EL (cell line): Measurements from ENCODE around the gene COX11.

ENCODE experiments used
- DNase-seq: peaks from one replicate; pipeline ENCODE4 v3.0.0-alpha.2; 2016

COX11 gene, protein sequence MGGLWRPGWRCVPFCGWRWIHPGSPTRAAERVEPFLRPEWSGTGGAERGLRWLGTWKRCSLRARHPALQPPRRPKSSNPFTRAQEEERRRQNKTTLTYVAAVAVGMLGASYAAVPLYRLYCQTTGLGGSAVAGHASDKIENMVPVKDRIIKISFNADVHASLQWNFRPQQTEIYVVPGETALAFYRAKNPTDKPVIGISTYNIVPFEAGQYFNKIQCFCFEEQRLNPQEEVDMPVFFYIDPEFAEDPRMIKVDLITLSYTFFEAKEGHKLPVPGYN

DNA sequence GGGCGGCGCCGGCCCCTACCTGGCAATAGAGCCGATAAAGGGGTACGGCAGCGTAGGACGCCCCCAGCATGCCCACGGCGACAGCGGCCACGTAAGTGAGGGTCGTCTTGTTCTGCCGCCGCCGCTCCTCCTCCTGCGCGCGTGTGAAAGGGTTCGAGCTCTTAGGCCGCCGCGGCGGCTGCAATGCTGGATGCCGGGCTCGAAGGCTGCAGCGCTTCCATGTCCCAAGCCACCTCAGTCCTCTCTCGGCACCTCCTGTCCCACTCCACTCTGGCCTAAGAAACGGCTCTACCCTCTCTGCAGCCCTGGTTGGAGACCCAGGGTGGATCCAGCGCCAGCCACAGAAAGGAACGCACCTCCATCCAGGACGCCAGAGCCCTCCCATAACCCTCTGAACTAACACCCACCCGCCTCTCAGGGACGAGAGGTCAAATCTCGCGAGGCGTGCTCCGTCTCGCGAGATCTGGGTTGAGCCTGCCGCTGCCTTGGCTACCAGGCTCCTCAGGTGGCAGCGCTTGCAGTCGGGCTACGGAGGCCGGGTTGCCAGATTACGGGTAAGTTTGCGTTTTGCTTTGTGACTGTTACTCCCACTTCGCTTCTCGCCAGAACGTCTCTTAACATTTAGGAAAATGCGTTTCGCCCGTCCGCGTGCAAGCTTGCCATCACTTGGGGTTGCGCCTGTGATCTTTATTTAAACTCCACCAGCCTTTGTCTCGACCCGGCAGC is at the start of gene COX11, which contains the start of gene STXBP4:
Gene COX11, minus strand, starts transcription at position 393 of the 726 bp plus-strand sequence. Its CDS starts 8 bp downstream, at position 385.
Gene STXBP4, plus strand, starts transcription at position 504 of the 726 bp plus-strand sequence. CDS start 17,455 bp downstream, outside the sequence.
- DNase-seq = peak; percentile 95

DNA sequence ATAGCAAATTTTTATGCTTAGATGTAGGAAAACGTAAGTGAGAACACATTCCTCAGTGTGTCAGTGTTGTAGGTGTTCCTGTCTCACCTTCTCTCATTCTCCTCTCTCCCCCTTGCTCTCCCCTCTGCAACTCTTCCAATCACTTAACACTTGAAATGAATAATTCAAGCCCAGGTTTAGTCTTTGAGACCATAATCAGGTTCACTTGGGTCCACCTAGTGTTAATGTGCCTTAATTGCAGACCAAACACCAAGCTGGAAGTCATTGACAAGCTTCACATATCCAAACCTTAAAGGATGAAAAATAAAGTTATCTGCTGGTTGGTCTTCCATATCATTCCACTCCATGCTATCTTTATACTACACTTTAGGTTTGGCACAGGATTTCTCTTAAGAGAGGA is 37.1 kb upstream of the COX11 start:
- peak; percentile 19 for DNase-seq

DNA sequence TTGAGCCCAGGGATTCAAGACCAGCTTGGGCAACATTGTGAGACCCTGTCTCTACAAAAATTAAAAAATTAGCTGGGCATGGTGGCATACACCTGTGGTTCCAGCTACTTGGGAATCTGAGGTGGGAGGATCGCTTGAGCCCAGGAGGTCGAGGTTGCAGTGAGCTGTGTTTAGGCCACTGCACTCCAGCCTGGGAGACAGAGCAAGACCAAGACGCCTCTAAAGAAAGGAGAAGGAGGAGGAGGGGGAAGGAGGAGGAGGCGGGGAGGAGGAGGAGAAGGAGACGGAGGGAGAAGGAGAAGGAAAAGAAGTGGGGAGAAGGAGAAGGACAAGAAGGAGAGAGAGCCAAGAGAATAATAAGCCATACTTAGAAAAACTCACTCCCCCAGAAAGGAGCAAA is 36.0 kb upstream of the COX11 start:
- DNase-seq = no peak

DNA sequence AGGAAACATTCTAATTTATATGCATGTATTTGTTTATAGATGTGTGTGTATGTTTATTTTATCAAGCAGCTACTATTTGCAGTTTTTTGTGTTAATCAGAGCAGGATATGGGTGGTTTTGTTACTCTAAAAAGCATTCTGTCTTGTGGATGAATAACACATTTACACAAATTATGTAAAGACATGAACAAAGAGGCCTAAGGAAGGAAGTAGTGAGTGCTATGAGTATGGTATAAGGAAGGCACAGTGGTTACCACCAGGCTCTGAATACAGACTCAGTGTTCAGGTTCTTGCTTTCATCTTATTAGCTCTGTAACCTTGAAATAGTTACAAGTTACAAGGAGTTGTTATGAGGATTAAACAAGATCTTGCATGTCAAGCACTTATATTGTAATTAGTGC is 34.0 kb upstream of the COX11 start:
- DNase-seq = no peak

DNA sequence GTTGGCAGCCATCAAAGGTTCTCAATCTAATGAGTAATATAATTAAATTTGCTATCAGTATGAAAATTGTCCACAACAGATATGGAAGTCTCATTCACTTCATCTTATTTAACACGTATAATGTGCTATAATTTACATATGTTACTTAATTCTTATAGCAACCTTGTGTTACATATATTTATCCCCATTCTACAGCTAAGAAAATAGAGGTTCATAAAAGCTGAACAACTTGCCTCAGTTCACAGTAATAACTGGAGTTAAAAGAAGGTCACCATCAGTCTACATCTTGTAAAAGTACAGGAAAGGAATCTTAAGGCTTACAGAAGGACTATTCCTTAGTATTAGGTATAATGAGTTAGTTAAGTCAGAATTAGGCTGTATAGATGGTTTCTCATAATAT is 28.0 kb upstream of the COX11 start:
- no peak for DNase-seq

DNA sequence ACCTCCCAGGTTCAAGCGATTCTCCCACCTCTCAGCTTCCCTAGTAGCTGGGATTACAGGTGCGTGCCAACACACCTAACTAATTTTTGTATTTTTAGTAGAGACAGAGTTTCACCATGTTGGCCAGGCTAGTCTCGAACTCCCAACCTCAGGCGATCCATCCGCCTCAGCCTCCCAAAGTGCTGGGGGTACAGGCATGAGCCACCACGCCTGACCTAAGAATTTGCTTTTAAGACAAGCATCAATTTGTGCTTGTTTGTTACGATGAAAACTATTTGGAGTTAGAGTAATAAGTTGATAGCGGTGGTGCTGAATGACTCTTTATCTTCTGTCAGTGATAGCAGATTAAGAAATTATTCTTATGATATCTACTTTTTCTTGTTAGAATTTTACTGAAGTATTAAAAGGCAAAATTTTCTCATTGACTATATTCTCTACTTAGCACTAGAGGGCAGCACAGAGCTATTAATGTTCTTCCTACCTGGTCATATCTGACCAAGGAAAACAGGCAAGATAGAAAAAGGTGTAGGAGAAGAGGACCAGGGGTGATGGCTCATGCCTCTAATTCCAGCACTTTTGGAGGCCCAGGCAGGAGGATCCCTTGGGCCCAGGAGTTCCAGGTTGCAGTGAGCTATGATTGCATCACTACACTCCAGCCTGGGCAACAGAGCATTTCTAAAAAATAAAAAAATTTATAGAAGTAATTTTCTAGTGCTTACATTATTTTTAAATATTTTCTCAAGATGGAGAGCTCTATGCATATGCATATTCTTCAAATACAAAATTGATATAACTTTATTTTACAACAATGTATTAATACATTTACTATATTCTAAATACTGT is 24.6 kb upstream of the COX11 start:
- DNase-seq = peak; percentile 44

DNA sequence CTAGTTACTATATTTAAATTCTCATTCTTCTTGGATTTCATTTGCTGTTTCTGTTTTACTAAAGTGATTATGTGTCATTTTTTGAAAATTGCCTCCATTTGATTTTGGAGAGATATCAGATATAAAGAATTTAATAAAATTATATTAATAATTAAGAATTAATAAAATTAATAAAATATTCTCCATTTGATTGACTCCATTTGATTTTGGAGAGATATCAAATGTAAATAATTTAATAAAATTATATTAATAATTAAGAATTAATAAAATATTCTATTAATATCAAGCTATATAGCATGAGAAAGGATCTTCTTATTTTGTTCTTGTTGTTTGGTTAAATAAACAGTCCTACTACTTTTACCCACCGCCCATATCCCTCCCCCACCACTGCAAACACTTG is 23.1 kb upstream of the COX11 start:
- no peak for DNase-seq

DNA sequence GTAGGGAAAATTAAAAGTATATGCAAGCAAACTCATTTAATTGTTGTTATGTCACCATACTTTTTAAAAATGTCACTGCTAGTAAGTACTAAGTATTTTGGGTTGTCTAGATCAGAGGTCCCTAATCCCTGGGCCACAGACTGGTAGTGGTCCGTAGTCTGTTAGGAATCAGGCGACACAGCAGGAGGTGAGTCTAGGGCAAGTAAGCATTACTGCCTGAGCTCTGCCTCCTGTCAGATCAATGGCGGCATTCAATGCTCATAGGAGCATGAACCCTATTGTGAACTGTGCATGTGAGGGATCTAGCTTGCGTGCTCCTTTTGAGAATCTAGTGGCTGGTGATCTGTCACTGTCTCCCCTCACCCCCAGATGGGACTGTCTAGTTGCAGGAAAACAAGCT is 21.7 kb upstream of the COX11 start:
- no peak for DNase-seq

DNA sequence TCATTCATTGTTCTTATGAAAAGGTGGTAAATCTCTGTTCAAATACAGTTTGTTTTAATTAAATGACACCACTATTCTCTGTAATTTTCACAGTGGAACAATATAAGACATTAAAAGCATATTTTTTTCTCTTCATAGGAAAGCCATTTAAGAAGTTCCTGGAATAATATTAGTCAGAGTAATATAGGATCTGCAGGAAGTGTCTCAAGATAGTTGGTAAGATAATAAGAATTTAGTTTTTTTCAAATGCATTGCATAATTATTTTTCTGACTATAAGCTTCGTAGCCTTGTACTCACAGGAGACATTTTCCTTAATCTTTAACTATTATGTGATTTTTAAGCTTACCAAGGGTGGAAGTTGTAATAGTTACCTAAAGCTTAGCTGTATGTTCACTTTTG is 17.0 kb upstream of the COX11 start:
- DNase-seq = no peak

DNA sequence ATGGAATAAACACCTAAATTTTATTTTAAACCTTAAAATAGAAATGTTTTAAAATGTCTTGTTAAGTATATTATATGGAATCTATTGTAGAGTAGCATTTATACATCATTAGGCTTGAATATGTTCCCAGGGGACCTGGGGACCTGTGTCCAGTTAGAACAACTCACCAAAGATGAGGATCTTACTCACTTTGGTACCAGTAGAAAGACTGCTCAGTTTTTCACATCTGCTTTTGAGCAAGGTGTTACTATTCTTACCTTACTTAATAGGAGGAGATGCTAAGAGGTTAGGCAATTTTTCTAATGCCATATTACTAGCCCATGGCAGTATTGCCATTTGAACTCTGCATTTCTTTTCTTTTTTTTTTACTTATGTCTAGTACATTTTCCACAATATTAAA is 14.8 kb upstream of the COX11 start:
- no peak for DNase-seq

DNA sequence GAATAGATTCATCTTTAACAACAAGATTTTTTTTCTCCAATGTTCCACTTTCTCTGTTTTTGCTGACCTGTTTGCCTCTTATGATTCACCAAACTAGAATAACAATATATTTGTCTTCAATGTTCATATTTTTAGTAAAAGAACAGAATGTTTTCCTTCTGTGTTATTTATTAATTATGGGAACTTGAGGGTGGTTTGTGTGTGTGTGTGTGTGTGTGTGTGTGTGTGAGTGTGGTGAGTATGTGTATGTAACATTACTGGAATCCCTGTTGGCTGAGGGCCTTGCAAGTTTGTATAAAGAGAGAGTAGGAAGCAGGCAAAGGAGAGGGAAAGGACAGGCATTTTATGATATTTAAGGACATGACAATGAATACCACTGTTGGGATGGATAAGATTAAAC is 13.9 kb upstream of the COX11 start:
- DNase-seq = peak; percentile 14

DNA sequence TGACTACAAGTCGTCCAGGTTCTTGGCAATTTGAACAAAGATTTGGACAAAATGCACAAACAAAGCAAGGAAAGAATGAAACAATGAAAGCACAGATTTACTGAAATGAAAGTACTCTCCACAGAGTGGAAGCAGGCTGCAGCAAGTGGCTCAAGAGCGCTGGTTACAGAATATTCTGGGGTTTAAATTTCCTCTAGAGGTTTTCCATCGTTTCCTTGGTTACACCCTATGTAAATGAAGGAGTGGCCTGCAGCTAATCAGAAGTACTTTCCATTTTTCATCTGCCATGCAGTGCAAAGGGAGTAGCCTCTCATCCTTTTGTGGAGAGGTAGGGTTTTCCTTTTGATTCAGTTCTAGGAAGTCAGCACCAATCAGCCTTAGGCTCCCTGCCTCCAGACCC is 11.9 kb upstream of the COX11 start:
- no peak for DNase-seq

DNA sequence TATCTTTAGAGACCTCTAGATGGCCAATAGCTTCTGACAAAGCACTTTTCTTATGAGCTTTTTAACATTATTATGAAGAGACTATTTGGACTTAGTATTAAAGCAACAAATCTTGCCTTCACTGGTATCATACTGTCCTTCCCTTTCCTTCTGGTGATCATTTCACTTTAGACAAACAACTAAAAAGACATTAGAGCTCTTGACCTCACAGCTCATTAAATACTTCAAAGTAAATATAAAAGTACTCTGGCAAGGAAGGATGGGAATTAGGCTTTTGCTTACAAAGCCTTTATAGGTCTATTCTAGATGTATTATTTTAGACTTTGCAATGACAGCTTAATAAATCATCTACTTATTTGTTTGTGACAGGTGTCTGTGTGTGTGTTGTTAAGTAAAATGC is 11.2 kb upstream of the COX11 start:
- no peak for DNase-seq

DNA sequence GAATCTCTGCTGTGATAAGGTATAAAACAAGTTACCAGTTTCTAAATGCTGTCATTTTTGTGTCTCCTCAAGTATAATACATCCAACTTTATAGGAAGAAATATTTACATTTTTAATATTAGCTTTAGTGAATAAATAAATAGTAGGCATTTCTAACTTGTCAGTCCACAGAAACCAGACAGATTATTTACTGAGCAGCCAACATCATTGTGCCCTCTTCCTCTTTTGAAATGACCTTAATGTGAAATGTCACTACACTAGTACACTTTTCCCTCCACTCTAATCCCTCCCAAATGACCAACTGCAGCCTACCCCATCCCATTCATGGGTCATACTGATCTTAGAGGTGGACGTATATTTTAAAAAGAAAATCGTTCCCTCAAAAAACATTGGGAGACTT is 9.3 kb upstream of the COX11 start:
- no peak for DNase-seq

DNA sequence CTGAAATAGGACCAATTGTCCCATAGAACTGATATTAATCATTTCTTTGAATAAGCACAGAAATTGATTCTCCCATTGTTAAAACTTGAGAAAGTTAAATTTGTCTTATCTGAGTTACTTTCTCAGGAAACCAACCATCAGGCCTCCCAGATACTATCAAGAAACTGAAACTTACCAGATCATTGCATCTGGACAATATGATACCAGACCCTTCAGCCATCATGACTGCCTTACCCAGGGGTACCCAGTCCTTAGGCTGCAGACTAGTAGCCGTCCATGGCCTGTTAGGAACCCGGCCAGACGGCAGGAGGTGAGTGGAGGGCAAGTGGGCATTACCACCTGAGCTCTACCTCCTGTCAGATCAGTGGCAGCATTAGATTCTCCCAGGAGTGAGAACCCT is 7.9 kb upstream of the COX11 start:
- no peak for DNase-seq

DNA sequence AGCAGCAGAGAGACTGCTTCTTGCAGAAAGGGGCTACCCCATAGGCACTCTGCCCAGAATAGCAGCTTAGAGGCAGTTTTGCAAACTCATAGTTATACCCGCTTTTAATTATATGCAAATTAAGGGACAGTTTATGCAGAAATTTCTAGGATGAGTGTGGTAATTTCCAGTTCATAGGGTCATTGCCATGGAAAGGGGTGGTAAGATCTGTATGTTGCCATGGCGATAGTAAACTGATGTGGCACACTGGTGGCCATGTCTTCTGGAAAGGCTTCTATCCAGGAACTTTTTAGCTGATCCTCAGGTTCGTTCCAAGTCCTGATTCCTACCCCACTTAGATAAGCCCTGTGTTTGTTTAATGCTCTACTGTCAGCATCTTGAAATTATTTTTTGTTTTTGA is 6.3 kb upstream of the COX11 start:
- no peak for DNase-seq

DNA sequence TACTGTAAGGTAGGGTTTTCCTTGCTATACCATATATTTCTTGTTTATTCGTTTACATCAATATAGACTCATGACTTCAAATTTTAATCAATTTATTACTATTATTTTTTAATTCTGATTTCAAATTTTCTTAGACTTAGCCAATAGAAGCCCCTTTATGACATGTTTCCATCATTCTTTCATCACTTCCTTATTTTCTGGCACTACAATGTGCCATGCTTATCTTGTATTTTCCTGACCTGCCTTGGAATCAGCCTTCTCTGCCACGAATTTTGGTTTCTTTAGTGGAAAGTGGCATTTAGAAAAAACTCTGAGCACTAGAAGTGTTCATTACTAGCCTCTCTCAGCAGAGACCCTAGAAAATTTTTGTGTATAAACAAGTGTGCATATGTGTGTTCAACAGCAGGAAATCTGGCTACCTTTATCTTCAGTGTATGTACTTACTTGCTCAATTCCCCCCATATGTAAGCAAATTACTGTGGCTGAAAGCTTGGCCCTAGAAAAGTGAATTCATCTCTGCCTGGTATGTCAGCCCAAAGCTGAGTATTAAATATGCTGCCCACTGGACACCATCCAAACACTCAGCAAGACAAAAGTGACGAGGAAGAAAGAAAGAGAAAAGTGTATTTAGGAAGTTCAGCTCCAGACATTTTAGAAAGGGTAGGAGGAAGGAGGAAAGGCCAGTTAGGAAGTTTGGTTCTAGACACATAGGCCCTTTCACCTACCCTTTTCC is 4.1 kb upstream of the COX11 start:
- DNase-seq = no peak

DNA sequence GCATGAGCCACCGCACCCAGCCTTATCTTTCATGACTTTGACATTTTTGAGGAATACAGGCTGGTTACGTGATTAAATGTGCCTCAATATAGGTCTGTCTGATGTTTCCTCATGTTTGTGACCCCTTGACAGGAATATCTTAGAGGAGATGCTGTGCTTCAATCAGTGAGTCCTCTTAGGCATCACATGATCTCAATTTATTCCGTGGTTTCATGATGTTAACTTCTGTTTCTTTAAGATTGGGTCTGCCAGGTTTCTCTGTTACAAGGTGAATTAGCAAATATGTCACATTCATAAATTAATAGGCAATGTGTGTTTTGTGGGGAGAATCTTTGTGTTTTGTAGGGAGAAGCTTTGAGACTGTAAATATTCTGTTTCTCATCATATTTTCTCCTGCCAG is 3.4 kb upstream of the COX11 start:
- DNase-seq = no peak

DNA sequence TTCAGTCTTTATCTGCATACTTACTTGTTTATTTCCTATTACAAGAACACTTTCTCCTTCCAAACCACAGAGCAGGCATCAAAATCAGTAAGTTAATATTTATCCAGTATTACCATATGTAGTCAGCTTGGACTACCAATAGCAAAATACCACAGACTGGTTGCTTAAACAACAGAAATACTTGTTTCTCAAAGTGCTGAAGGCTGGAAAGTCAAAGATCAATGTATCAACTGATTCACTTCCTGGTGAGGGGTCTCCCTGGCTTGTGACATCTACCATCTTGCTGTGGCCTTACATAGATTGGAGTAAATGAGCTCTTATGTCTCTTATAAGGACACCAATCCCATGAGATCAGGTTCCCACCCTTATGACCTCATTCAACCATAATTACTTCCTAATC is 2.7 kb upstream of the COX11 start:
- DNase-seq = no peak

DNA sequence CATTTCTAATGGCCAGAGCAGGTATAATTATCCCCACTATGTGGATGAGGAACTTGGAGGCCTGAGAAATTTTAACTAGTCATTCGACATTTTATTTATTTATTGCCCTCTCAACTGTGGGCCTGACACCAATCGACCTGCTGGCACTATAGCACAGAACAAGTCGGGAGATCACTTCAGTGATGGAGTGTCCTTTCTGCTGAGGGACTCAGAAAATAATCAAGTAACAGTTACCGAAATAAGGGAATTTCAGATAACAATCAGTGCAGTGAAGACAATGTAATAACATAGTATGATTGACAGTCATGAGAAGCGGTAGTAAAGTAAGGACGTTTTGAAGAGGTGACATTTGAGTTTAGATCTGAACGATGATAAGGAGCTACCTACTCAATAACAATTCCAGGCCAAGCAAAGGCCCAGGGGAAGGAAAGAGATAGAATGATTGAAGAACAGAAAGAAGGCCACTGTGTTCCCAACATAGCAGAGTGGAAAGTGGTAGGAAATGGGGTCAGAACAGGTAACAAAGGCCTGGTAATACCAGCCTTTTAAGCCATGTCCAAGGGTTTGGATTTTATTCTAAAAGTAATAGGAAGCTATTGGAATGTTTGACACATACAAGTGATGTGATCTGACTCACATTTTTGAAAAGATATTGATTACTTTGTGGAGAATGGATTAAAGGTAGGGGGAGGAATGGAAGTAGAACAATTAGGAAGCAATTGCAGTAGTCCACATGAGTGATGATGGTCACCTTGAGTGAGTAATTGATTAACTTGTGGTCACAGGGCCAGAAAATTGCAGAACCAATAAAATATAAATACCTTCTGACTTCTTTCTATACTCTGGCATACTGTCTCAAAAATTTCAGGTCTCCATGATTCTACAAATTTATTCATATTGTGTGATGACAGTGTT is 1.5 kb upstream of the COX11 start:
- DNase-seq = no peak

DNA sequence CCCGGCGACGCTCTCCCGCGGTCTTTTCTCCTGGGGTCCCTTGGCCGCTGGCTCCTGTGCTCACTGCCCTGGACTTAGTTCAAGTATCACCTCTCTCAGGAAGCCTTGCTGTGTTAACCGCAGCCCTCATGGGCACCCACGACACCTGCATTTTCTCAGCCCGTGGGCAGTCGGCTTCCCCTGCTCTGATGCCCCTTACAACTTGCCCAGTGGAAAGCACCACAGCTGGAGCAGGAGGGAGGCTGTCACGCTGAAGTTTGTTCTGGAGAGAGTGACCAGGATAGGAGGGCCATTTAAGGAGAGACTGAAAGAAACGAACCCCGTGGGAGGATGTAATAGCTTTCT is 506 bp upstream of the COX11 start:
- peak; percentile 39 for DNase-seq
